ENCODE data around the gene ACSL1.

DNA sequence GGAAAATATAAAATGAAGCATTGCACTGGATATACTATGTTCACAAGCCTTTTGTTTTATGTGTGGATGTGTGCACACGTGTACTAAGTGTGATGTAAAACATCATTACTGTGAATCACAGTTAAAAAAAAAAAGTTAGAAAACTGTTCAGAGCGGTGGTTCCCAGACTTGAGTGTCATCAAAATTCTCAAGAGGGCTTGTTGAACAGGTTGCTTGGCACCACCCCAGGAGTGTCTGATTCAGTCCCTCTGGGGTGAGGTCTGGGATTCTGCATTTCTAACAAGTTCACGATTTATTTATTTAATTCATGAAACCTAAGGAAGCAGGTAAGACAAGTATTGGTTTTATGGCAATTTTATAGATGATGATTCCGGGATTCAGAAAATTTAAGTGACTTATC is 93.6 kb downstream of the ACSL1 start:
- TF ChIP-seq POLR2AphosphoS5 (IDR thresholded peaks at IDR 0.05; ENCODE audit: low read depth) = no peak
- TF ChIP-seq, protein P1, sequence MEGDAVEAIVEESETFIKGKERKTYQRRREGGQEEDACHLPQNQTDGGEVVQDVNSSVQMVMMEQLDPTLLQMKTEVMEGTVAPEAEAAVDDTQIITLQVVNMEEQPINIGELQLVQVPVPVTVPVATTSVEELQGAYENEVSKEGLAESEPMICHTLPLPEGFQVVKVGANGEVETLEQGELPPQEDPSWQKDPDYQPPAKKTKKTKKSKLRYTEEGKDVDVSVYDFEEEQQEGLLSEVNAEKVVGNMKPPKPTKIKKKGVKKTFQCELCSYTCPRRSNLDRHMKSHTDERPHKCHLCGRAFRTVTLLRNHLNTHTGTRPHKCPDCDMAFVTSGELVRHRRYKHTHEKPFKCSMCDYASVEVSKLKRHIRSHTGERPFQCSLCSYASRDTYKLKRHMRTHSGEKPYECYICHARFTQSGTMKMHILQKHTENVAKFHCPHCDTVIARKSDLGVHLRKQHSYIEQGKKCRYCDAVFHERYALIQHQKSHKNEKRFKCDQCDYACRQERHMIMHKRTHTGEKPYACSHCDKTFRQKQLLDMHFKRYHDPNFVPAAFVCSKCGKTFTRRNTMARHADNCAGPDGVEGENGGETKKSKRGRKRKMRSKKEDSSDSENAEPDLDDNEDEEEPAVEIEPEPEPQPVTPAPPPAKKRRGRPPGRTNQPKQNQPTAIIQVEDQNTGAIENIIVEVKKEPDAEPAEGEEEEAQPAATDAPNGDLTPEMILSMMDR (conservative IDR thresholded peaks at IDR 0.05; ENCODE audit: low read depth in 2 of 2) = no peak
- no peak for TF ChIP-seq CREB1 (CRISPR knock-in tag; IDR thresholded peaks at IDR 0.05; ENCODE audit: low read depth)
- TF ChIP-seq EZH2phosphoT487 (IDR thresholded peaks at IDR 0.05; ENCODE audit: unreplicated experiment) = no peak
- no peak for TF ChIP-seq REST (IDR thresholded peaks at IDR 0.05; ENCODE audit: unreplicated experiment)
- no peak for TF ChIP-seq STAT1 (IDR thresholded peaks at IDR 0.05; ENCODE audit: unreplicated experiment)
- TF ChIP-seq EZH2 (IDR thresholded peaks at IDR 0.05; ENCODE audit: low read depth, unreplicated experiment) = no peak
- TF ChIP-seq JUNB (IDR thresholded peaks at IDR 0.05; ENCODE audit: unreplicated experiment) = no peak

Data from GM23338 (cell line).